Measurements from ENCODE around the gene JAG2. TPM values are rescaled to one million over a fixed set of nuclear protein-coding genes. Genes with fewer than 3 reads are reported as not detected.
A peak's percentile ranks its signal among the peaks of the same experiment; 100 is the strongest.

The JAG2 gene
- total and polyA plus RNA-seq, 2 of the 4 experiments (the other 2 are of a cell fraction) = 0.18 to 0.58 TPM

DNA sequence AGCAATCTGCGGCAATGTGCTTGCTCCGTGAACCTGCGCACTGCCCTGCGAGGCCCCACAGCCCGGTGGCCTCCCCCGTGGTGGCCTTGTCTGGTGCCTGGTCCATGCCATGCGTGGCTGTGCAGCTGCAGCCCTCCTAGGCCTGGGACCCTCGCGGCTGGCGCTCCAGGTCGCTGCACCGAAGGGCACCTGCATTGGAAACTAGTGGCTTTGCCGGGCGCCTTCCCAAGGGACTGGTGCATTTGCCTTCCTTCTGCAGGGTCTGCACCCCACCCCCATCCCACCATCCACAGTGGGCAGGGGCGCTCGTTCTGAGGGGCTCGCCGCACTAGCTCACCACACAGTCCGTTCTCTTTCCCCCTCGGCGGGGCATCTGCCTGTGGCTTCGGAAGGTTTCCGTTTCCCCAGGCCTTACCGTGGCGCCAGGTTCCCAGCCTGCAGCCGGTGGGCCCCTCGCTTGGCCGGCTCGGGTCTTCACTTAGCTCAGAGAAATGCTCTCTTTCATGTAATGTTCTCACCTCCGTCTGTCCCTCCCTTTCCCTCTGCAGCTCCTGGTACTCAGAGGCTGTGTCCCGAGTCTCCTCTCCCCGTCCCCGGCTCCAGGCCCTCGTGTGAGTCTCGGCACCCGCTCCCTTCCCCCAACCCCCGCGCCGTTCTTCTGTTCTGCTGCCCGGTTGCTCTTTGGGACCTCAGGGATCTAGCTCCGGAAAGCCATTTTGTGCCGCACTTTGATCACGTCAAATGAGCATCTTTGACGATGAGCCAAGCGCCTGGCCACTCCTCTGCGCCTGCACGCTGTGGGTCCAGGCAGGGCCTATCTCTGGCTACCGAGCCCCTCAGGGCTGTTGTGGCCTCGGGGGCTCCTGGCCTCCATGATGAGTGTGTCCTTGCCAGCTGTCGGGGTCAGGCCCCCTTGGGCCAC is 31.9 kb downstream of the JAG2 start:
- Histone ChIP-seq H3K18ac (ENCODE audit: low read depth, low read length) (no peak overlapping the region), H2BK15ac (ENCODE audit: low read depth, low read length) (no peak overlapping the region), H3K14ac (replicated peaks; ENCODE audit: low read depth, low read length) (no peak overlapping the region), H4K5ac (ENCODE audit: low read depth, low read length) (no peak overlapping the region), H3K27ac (ENCODE audit: insufficient read depth, low read length) (no peak overlapping the region), H2BK5ac (ENCODE audit: low read depth, low read length, poor library complexity, severe bottlenecking) (no peak overlapping the region), H3K9ac (ENCODE audit: low read depth, low read length) (no peak overlapping the region), H3K79me1 (ENCODE audit: low read depth in 1 of 2, low read length in 2 of 2) (no peaks in the 10 kb centered on the region), H3K9me1 (ENCODE audit: insufficient read depth, low read length) (no peaks in the 10 kb centered on the region), H2BK120ac (ENCODE audit: low read depth, low read length) (no peak overlapping the region), H3K4me1 (ENCODE audit: control insufficient read depth, insufficient read depth, low read length) (no peaks in the 10 kb centered on the region), H2AFZ (replicated peaks; ENCODE audit: low read length, poor library complexity) (peak overlapping the region; percentile 21), H4K20me1 (ENCODE audit: insufficient read depth, low read length) (no peaks in the 10 kb centered on the region), H2AK5ac (ENCODE audit: low read depth, low read length) (no peak overlapping the region), H3K27me3 (ENCODE audit: control insufficient read depth, insufficient read depth, low read length) (peaks cover 10% of the 10 kb centered on the region), H3K36me3 (ENCODE audit: control insufficient read depth, insufficient read depth, low read length) (no peaks in the 10 kb centered on the region), H4K91ac (ENCODE audit: insufficient read depth, low read depth, low read length) (no peak overlapping the region), H2BK20ac (ENCODE audit: low read depth, low read length) (no peak overlapping the region), H3K23ac (ENCODE audit: low read depth, low read length) (no peak overlapping the region), H3K4me2 (ENCODE audit: low read depth, low read length) (no peak overlapping the region), H4K8ac (ENCODE audit: low read depth in 2 of 2, low read length in 2 of 2) (no peak overlapping the region), H3K4ac (ENCODE audit: low read depth, low read length) (no peak overlapping the region), H3K56ac (ENCODE audit: extremely low read depth, insufficient read depth, low read length) (no peak overlapping the region), H3K4me3 (ENCODE audit: insufficient read depth, low read depth, low read length) (no peak overlapping the region), H2AK9ac (replicated peaks; ENCODE audit: low read depth, low read length, poor library complexity) (no peak overlapping the region), H3K9me3 (ENCODE audit: control insufficient read depth, insufficient read depth, low read length) (peaks cover 17% of the 10 kb centered on the region)
- in situ Hi-C loops (cut with MboI; ENCODE audit: low sequenced_read_pairs) (no loop called here), intact Hi-C loops (cut with micrococcal nuclease) (no loop called here), dilution Hi-C loops (cut with HindIII; ENCODE audit: low sequenced_read_pairs, unreplicated experiment) (no loop called here)
- DNase-seq (no peak), ATAC-seq (ENCODE audit: low read depth) (no peak)
- whole genome bisulfite sequencing, 2 experiments (ENCODE audit: extremely low coverage in 2 of 2, insufficient read length in 1 of 2) = 65% methylated on average over 24 of the region's 50 CpGs; no CpG with 5 or more reads in 1 of the 2 experiments
- no TSS peak for BruUV-seq (replicated peaks)
- ChIA-PET POLR2A (ENCODE audit: unreplicated experiment) (no interaction called here), CTCF (interaction anchor here (0.5 kb wide), 1 partner anchor 128 kb away, joined by 3 read pairs; no protein-coding TSS in a partner anchor)
- TF ChIP-seq CHD1 (IDR thresholded peaks at IDR 0.05; ENCODE audit: low read depth, low read length) (no peak), MAFK (IDR thresholded peaks at IDR 0.05; ENCODE audit: low read depth, low read length) (no peak), RFX5 (IDR thresholded peaks at IDR 0.05; ENCODE audit: low read depth, low read length) (no peak), SMC3 (IDR thresholded peaks at IDR 0.05; ENCODE audit: low read depth, low read length) (no peak), RAD21 (IDR thresholded peaks at IDR 0.05; ENCODE audit: low read length) (no peak), MXI1 (IDR thresholded peaks at IDR 0.05; ENCODE audit: borderline replicate concordance, low read depth, low read length) (no peak), POLR2A (IDR thresholded peaks at IDR 0.05; ENCODE audit: low read depth, low read length) (no peak)
- TF ChIP-seq, protein P1, sequence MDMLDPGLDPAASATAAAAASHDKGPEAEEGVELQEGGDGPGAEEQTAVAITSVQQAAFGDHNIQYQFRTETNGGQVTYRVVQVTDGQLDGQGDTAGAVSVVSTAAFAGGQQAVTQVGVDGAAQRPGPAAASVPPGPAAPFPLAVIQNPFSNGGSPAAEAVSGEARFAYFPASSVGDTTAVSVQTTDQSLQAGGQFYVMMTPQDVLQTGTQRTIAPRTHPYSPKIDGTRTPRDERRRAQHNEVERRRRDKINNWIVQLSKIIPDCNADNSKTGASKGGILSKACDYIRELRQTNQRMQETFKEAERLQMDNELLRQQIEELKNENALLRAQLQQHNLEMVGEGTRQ (IDR thresholded peaks at IDR 0.05; ENCODE audit: low read depth, low read length) = no peak

All from IMR-90 (cell line).